ENCODE measurements around the gene TSSK2.
A peak's percentile ranks its signal among the peaks of the same experiment; 100 is the strongest.

TSSK2 gene

DNA sequence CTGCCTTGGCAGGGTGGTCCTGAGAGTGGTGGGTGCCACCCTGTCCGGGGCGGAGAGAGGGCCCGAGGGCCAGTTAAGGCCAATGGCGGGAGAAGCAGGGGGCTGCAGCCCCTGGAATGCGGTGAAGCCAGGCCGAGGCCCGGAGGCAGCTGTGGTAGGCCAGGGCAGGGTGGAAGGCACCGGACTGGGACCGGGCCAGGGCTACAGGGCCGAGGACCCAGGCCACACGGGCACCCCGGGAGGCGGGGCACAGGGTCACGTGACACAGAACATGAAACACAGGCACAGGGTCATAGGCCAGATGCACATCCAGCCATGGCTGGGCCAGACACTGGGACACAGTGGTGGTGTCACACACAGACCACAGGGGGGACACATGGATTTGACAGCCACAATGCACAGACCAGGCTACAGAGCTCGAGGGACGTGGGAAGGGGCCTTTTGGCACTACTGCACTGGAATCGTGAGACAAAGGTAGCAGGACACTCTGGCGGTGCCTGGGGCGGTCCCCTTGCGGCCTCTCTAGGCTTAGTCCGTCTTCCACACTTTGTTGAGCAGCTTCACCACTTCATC, 44.6 kb downstream of the TSSK2 start:
- H3K36me3 ChIP-seq (ENCODE audit: low read length), result no peaks in the 10 kb centered on the region
- H2AFZ ChIP-seq (ENCODE audit: low read depth, low read length, severe bottlenecking), result no peak overlapping the region
- H3K9me3 ChIP-seq (ENCODE audit: insufficient read depth, low read length), result no peaks in the 10 kb centered on the region
- H3F3A ChIP-seq (ENCODE audit: insufficient read depth), result no peaks in the 10 kb centered on the region
- H3K27ac ChIP-seq (ENCODE audit: low read depth, low read length), result no peak overlapping the region
- peaks cover 24% of the 10 kb centered on the region for H3K79me2 ChIP-seq (ENCODE audit: insufficient read depth, low read length)
- H3K4me2 ChIP-seq (ENCODE audit: low read depth, low read length, poor library complexity, severe bottlenecking), result no peak overlapping the region
- TF ChIP-seq, protein P1, sequence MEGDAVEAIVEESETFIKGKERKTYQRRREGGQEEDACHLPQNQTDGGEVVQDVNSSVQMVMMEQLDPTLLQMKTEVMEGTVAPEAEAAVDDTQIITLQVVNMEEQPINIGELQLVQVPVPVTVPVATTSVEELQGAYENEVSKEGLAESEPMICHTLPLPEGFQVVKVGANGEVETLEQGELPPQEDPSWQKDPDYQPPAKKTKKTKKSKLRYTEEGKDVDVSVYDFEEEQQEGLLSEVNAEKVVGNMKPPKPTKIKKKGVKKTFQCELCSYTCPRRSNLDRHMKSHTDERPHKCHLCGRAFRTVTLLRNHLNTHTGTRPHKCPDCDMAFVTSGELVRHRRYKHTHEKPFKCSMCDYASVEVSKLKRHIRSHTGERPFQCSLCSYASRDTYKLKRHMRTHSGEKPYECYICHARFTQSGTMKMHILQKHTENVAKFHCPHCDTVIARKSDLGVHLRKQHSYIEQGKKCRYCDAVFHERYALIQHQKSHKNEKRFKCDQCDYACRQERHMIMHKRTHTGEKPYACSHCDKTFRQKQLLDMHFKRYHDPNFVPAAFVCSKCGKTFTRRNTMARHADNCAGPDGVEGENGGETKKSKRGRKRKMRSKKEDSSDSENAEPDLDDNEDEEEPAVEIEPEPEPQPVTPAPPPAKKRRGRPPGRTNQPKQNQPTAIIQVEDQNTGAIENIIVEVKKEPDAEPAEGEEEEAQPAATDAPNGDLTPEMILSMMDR (IDR thresholded peaks at IDR 0.05; ENCODE audit: insufficient read depth, low read length, poor library complexity, severe bottlenecking), result no peak
- TF ChIP-seq EZH2phosphoT487 (conservative IDR thresholded peaks at IDR 0.05; ENCODE audit: low read length), result no peak
- no peak overlapping the region for H3K4me3 ChIP-seq (ENCODE audit: insufficient read depth, low read length, poor library complexity, severe bottlenecking)
- H3K9ac ChIP-seq (ENCODE audit: low read length), result no peak overlapping the region
- H3K9me2 ChIP-seq (replicated peaks; ENCODE audit: insufficient read depth, low read length), result no peaks in the 10 kb centered on the region
- no peaks in the 10 kb centered on the region for H3K27me3 ChIP-seq (ENCODE audit: low read length)
- H4K20me1 ChIP-seq (ENCODE audit: low read depth, low read length), result no peaks in the 10 kb centered on the region

DNA sequence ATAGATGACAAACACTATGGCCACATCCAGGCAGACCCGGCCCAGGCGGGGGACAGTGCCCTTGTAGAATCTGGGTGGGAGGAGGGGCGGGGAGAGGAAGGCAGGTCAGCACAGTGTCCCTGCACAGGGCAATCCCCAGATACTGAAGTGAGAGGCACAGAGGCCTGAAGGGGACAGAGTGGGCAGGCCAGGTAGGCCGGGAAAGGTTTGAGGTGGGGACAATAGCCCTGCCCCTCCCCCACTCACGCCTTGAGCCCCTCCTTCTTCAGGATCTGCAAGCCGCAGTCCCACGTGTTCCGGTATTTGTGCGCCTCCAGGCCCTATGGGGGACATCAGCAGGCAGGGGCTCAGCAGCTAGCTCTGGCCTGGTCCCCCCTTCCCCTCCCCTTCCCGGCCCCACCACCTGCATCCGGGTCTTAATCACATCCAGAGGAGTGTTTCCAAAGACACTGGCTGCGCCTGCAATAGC, 45.1 kb downstream of the TSSK2 start:
- peaks cover 24% of the 10 kb centered on the region for H3K79me2 ChIP-seq (ENCODE audit: insufficient read depth, low read length)
- no peak overlapping the region for H2AFZ ChIP-seq (ENCODE audit: low read depth, low read length, severe bottlenecking)
- no peaks in the 10 kb centered on the region for H3F3A ChIP-seq (ENCODE audit: insufficient read depth)
- no peaks in the 10 kb centered on the region for H3K9me3 ChIP-seq (ENCODE audit: insufficient read depth, low read length)
- H3K36me3 ChIP-seq (ENCODE audit: low read length), result no peaks in the 10 kb centered on the region
- TF ChIP-seq EZH2phosphoT487 (conservative IDR thresholded peaks at IDR 0.05; ENCODE audit: low read length), result no peak
- TF ChIP-seq, protein P1 (IDR thresholded peaks at IDR 0.05; ENCODE audit: insufficient read depth, low read length, poor library complexity, severe bottlenecking), result no peak
- no peak overlapping the region for H3K27ac ChIP-seq (ENCODE audit: low read depth, low read length)
- no peak overlapping the region for H3K9ac ChIP-seq (ENCODE audit: low read length)
- H3K27me3 ChIP-seq (ENCODE audit: low read length), result no peaks in the 10 kb centered on the region
- H3K9me2 ChIP-seq (replicated peaks; ENCODE audit: insufficient read depth, low read length), result no peaks in the 10 kb centered on the region
- H3K4me3 ChIP-seq (ENCODE audit: insufficient read depth, low read length, poor library complexity, severe bottlenecking), result no peak overlapping the region
- no peaks in the 10 kb centered on the region for H4K20me1 ChIP-seq (ENCODE audit: low read depth, low read length)
- H3K4me2 ChIP-seq (ENCODE audit: low read depth, low read length, poor library complexity, severe bottlenecking), result no peak overlapping the region

DNA sequence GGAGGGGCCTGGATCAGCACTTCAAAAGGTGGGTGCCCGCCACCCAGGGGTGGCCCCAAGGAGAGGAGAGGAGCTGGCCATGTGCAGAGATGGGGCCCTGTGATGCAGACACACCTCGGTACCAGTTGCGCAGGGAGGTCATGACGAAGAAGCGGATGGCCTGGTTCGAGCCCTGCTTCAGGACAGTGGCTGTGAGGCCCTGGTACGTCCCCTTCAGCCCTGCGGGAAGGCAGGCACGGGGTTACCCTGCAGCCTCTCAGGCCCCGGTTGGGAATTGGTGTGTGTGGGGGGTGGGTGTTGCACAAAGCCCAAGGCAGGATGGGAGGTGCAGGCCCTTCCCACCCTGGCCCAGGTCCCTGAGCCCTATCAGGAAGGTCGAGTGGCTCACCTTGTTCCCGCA, 45.6 kb downstream of the TSSK2 start:
- no peak for TF ChIP-seq EZH2phosphoT487 (conservative IDR thresholded peaks at IDR 0.05; ENCODE audit: low read length)
- TF ChIP-seq, protein P1 (IDR thresholded peaks at IDR 0.05; ENCODE audit: insufficient read depth, low read length, poor library complexity, severe bottlenecking), result no peak
- peak overlapping the region; percentile 57 for H3K4me2 ChIP-seq (ENCODE audit: low read depth, low read length, poor library complexity, severe bottlenecking)
- no peaks in the 10 kb centered on the region for H3F3A ChIP-seq (ENCODE audit: insufficient read depth)
- H3K36me3 ChIP-seq (ENCODE audit: low read length), result no peaks in the 10 kb centered on the region
- H3K79me2 ChIP-seq (ENCODE audit: insufficient read depth, low read length), result peaks cover 23% of the 10 kb centered on the region
- no peaks in the 10 kb centered on the region for H3K9me3 ChIP-seq (ENCODE audit: insufficient read depth, low read length)
- H3K9me2 ChIP-seq (replicated peaks; ENCODE audit: insufficient read depth, low read length), result no peaks in the 10 kb centered on the region
- no peak overlapping the region for H3K27ac ChIP-seq (ENCODE audit: low read depth, low read length)
- no peaks in the 10 kb centered on the region for H4K20me1 ChIP-seq (ENCODE audit: low read depth, low read length)
- H2AFZ ChIP-seq (ENCODE audit: low read depth, low read length, severe bottlenecking), result no peak overlapping the region
- H3K9ac ChIP-seq (ENCODE audit: low read length), result no peak overlapping the region
- H3K4me3 ChIP-seq (ENCODE audit: insufficient read depth, low read length, poor library complexity, severe bottlenecking), result no peak overlapping the region
- no peaks in the 10 kb centered on the region for H3K27me3 ChIP-seq (ENCODE audit: low read length)

Data from SU-DHL-6 (cell line).